Measurements from ENCODE around the gene OTUD5. TPM values are rescaled to one million over a fixed set of nuclear protein-coding genes. Genes with fewer than 3 reads are reported as not detected.

Gene OTUD5
- total RNA-seq, 2 donors from 2014 or later, result 50.3 to 56.5 TPM

- 37% methylated on average over 4 of the region's 5 CpGs; no CpG with 5 or more reads in 1 of the 2 experiments for WGBS, 2 experiments (ENCODE audit: insufficient coverage in 1 of 2, insufficient read length in 1 of 2)
- Mint-ChIP-seq H3K36me3 (ENCODE audit: low read depth) (peaks cover 48% of the 10 kb centered on the region), H3K9me3 (peaks cover 58% of the 10 kb centered on the region), H3K27me3 (ENCODE audit: insufficient read depth) (no peaks in the 10 kb centered on the region), H3K27ac (peak overlapping the region; percentile 92), H3K4me3 (peak overlapping the region; percentile 45), H3K4me1 (peaks cover 25% of the 10 kb centered on the region)
- H3K4me1 ChIP-seq (ENCODE audit: control insufficient read depth, insufficient read depth, low read length), result no peaks in the 10 kb centered on the region
- peak; percentile 80 for DNase-seq
- peak overlapping the region; percentile 17 for H3K4me3 ChIP-seq (ENCODE audit: low read length)
- H3K36me3 ChIP-seq (ENCODE audit: control insufficient read depth, insufficient read depth, low read length), result peaks cover 22% of the 10 kb centered on the region
- no peaks in the 10 kb centered on the region for H3K27me3 ChIP-seq (ENCODE audit: control insufficient read depth, insufficient read depth, low read length, poor library complexity, severe bottlenecking)
- H3K27ac ChIP-seq (ENCODE audit: low read depth, low read length), result no peak overlapping the region
- H3K9ac ChIP-seq (ENCODE audit: extremely low read depth, low read length, poor library complexity, severe bottlenecking), result no peak overlapping the region
- no peaks in the 10 kb centered on the region for H3K9me3 ChIP-seq (ENCODE audit: control insufficient read depth, low read length)
- no peak for TF ChIP-seq CTCF (conservative IDR thresholded peaks at IDR 0.05)
These were observed 30.3 kb downstream of the OTUD5 start for GRCh38 chrX:48927123-48927522.

- peaks cover 35% of the 10 kb centered on the region for H3K36me3 Mint-ChIP-seq (ENCODE audit: low read depth)
- no peak overlapping the region for H3K4me3 Mint-ChIP-seq
- no peak for DNase-seq
- H3K36me3 ChIP-seq (ENCODE audit: control insufficient read depth, insufficient read depth, low read length), result peaks cover 14% of the 10 kb centered on the region
- H3K27me3 ChIP-seq (ENCODE audit: control insufficient read depth, insufficient read depth, low read length, poor library complexity, severe bottlenecking), result no peaks in the 10 kb centered on the region
- H3K4me1 ChIP-seq (ENCODE audit: control insufficient read depth, insufficient read depth, low read length), result no peaks in the 10 kb centered on the region
- TF ChIP-seq CTCF (conservative IDR thresholded peaks at IDR 0.05), result no peak
- H3K4me1 Mint-ChIP-seq, result peaks cover 40% of the 10 kb centered on the region
- no peaks in the 10 kb centered on the region for H3K27me3 Mint-ChIP-seq (ENCODE audit: insufficient read depth)
- H3K27ac ChIP-seq (ENCODE audit: low read depth, low read length), result no peak overlapping the region
- H3K27ac Mint-ChIP-seq, result peak overlapping the region; percentile 8
- H3K9me3 Mint-ChIP-seq, result peaks cover 63% of the 10 kb centered on the region
- no peak overlapping the region for H3K9ac ChIP-seq (ENCODE audit: extremely low read depth, low read length, poor library complexity, severe bottlenecking)
- no peaks in the 10 kb centered on the region for H3K9me3 ChIP-seq (ENCODE audit: control insufficient read depth, low read length)
- no peak overlapping the region for H3K4me3 ChIP-seq (ENCODE audit: low read length)
- WGBS, 2 experiments (ENCODE audit: insufficient coverage in 1 of 2, insufficient read length in 1 of 2), result 90 to 100% methylated on average over 2 to 5 of the region's 5 CpGs
These were observed 33.1 kb downstream of the OTUD5 start for GRCh38 chrX:48924270-48924669.

- no peaks in the 10 kb centered on the region for H3K4me1 ChIP-seq (ENCODE audit: control insufficient read depth, insufficient read depth, low read length)
- no peak overlapping the region for H3K4me3 ChIP-seq (ENCODE audit: low read length)
- no peak overlapping the region for H3K27ac ChIP-seq (ENCODE audit: low read depth, low read length)
- Mint-ChIP-seq H3K9me3 (peaks cover 62% of the 10 kb centered on the region), H3K4me1 (peaks cover 40% of the 10 kb centered on the region), H3K27me3 (ENCODE audit: insufficient read depth) (no peaks in the 10 kb centered on the region), H3K27ac (peak overlapping the region; percentile 8), H3K36me3 (ENCODE audit: low read depth) (peaks cover 34% of the 10 kb centered on the region), H3K4me3 (no peak overlapping the region)
- H3K9ac ChIP-seq (ENCODE audit: extremely low read depth, low read length, poor library complexity, severe bottlenecking), result no peak overlapping the region
- WGBS, 2 experiments (ENCODE audit: insufficient coverage in 1 of 2, insufficient read length in 1 of 2), result 98 to 100% methylated on average over 1 to 13 of the region's 13 CpGs
- peaks cover 14% of the 10 kb centered on the region for H3K36me3 ChIP-seq (ENCODE audit: control insufficient read depth, insufficient read depth, low read length)
- DNase-seq, result no peak
- no peak for TF ChIP-seq CTCF (conservative IDR thresholded peaks at IDR 0.05)
- H3K27me3 ChIP-seq (ENCODE audit: control insufficient read depth, insufficient read depth, low read length, poor library complexity, severe bottlenecking), result no peaks in the 10 kb centered on the region
- H3K9me3 ChIP-seq (ENCODE audit: control insufficient read depth, low read length), result no peaks in the 10 kb centered on the region
These were observed 33.6 kb downstream of the OTUD5 start for GRCh38 chrX:48923771-48924170.

All from endodermal cell (in vitro differentiated cells).